NOMO-1 treated with DMSO at 0.1 percent for 48 hours (cell line): ENCODE results near the gene HLF.
"Not testable (repeated sequence)": the region's sequence is repeated elsewhere in the genome, so short reads cannot be mapped to it uniquely, and the experiment has no call there.

Source experiments
- DNase-seq: peaks from one replicate; lab custom pipeline; 2025; ENCODE audit not compliant: unreplicated experiment; lab: John Stamatoyannopoulos, UW

Gene HLF

DNA sequence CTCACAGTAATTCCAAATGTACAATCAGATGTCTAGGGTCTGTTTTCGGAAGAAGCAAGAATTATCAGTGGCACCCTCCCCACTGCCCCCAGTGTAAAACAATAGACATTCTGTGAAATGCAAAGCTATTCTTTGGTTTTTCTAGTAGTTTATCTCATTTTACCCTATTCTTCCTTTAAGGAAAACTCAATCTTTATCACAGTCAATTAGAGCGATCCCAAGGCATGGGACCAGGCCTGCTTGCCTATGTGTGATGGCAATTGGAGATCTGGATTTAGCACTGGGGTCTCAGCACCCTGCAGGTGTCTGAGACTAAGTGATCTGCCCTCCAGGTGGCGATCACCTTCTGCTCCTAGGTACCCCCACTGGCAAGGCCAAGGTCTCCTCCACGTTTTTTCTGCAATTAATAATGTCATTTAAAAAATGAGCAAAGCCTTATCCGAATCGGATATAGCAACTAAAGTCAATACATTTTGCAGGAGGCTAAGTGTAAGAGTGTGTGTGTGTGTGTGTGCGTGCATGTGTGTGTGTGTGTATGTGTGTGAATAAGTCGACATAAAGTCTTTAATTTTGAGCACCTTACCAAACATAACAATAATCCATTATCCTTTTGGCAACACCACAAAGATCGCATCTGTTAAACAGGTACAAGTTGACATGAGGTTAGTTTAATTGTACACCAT is 59.7 kb downstream of the HLF start:
- DNase-seq, result no peak

DNA sequence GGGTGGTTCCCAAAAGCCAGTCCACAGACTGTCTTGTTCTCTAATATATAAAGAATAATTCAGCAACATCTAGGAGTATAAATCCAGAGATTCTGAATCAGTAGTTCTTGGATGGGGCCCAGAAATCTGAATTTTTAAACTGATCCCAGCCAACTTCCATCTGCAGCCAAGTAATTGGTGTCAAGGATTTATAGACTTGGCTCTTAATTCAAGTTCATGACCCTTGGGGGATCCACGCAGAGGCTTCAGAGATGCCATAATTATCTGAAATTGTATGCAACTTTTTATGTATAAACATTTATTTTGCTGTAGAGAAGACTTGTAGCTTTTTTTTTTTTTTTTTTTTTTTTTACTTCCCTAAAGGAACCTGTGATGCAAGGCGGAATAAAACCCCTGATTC is 60.6 kb downstream of the HLF start:
- no peak for DNase-seq

DNA sequence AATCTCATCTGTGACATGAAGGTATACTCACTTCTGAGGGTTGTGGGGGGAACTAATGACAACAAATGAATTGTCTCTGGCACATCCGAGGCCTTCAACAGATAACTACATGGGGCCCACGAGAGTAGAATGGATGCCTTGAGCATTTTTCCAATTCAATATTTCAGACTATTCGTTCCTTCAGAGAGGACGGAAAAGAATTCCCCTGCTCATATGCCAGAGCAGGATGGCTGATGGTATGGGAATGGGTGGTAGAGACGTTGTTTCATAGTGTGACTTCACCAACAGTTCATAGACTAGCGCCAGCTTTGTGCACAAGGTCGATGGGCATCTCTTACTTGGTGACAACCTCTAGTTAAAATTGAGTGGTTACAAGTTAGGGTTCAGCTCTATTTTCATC is 61.3 kb downstream of the HLF start:
- DNase-seq, result no peak

DNA sequence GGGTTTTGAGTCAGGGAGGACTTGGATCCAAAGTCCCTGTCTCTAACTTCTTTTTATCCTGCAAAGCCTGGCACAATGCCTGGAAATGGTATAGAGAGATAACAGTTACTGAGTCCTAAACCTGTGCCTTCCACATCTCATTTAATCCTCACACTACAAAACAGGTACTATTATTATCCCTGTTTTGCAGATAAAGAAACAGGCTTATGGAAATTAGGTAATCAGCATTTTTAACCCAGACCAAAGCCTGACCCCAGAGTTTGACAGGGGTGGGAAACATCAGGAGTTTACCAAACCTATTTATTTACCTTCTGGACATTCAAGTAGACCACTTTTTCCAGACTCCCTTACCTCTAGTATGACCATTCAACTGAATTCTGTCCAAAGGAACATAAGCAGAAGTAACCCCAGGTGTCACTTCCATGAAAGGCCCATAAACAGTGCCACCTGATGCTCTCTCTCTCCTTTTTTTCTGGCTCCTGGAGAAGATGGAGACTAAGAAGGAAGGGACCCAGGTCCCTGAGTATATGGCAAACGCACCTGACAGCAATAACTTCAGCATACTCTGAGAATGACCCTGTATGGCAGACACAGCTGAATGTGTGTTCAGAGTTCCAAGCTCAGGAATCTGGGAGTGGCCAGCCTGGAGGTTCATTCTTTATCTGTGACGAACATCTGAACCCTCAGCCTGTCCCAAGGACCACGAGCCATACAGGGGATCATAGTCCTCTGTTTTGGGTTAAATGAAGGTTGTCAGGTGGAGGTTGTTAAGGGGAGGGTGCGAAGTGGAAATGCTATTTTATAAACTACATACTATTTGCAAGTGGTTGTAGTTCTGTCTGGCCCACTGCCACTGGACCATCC is 62.7 kb downstream of the HLF start:
- no peak for DNase-seq

DNA sequence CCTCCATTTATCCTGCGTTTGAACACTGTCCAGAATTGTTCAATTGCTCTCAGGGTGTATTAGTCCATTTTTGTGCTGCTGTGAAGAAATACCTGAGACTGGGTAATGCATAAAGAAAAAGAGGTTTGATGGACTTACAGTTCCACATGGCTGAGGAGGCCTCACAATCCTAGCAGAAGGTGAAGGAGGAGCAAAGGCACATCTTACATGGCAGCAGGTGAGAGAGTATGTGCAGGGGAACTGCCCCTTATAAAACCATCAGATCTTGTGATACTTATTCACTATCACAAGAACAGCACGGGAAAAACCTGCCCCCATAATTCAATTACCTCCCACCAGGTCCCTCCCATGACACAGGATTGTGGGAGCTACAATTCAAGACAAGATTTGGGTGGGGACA is 63.8 kb downstream of the HLF start:
- DNase-seq, result not testable (repeated sequence)

DNA sequence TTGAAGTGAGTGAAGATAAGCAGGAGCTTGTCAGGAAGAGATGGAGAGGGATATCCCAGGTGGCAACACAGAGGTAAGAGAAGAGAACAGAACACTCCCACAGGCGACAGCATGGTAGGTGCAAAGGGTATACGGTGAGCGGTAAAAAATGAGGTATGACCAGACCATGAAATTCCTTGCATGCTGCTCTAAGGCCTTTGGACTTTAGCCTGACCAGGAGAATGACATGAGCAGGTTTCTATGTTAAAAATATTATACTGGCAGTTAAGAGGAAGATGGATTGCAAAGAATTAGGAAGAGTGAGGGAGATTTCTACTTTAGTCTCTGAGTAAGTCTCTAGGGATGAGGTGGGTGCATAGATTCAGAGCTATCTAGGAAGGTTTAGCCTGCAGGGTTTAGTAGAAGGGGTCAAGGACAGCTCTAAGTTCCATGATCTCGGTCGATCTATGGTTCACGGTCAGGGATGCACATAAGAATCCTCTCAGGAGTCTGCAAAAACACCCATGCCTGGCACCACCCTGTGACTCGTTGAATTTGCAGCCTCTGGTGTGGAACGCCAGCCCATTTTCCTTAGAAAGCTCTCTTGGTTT is 65.7 kb downstream of the HLF start:
- no peak for DNase-seq

DNA sequence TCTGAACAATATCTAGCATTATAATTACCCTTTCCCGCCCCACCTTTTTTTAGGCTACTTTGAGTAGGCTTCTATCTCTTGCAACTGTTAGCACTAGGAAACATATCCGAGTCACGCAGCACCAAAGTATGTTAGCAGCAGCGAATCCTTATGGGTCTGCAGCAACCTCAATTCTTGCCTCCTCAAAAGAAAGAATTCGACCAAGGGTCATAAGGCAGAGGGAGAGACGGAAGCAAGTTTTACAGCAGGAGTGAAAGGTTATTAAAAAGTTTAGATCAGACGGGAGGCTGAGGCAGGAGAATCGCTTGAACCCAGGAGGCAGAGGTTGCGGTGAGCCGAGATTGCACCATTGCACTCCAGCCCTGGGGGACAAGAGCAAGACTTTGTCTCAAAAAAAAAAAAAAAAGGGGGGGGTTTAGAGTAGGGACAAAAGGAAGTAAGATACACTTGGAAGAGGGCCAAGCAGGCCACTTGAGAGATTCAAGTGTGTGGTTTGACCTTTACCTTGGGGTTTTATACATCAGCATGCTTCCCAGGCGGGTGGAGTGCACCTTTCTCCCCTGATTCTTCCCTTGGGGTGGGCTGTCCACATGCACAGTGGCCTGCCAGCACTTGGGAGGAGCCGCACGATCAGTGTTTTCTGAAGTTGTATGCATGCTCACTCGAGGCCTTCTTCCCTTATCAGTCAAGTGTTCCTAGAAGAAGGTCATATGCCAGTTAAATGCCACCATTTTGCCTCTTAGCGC is 67.7 kb downstream of the HLF start:
- no peak for DNase-seq

DNA sequence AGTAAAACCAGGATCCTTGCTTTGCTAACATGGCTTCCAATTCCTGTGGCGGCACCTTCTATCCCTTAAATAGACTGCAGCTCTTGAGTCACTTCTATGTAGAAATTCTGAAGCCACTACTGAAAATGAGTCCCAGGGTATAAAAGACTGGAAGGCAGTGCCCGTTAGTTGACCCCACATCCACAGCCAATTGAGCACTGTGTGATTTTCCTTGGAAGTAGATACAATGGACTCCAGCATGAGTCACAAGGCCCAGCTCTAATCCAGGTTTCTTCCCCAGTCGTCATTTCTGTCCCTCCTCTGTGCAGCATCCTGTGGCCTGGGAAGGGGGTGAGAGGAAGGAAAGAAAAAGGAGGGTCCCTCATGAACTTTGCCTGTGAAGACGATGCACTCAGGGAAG is 69.5 kb downstream of the HLF start:
- DNase-seq, result no peak

DNA sequence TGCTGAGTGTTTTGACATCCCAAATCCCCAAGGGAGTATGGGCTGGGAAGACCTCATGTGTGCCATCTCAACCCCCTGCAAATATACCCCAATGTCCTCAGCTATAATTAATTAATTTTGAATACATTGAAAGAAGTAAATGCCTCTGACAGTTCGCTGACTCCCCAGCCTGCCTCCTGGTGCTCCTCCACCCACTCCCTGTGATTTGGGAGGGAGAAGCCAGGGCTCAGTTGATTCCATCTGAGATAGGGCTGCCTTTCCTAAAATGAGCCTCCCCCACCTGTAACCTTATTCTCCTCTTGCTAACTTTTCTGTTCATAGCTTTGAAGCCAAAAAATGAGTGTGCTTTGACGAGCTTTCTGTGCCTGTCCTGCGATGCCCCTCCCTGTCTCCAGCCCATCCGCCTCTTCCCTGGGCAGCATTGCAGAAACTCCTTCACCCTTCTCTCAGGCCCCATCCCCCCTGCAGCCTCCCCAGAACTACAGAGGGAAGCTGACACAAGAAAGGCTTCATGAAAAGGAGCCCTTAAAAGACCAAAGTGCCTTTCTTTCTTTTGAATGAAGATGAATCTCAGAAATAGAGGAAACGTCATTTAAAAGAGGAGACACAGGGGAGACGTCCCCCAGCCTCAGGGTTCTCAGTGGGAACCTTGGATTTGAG is 70.3 kb downstream of the HLF start:
- DNase-seq, result no peak

DNA sequence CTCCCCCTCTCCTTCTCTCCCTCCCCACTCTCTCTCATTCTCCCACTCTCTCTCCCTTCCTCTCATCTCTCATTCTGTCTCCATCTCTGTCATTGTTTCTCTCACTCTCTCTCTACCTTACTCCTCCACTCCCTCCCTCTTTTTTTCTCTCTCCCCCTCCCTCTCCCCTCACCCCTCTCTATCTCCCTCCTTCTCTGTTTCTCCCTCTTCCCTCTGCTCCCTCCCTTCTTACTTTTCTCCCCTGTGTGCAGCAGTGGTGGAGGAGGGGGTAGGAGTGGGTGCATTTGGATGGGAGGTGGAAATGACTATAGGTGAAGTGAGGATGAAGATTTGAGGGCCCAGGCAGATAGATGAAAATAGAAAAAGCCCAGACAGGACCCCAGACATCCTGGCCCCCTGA is 70.9 kb downstream of the HLF start:
- no peak for DNase-seq

DNA sequence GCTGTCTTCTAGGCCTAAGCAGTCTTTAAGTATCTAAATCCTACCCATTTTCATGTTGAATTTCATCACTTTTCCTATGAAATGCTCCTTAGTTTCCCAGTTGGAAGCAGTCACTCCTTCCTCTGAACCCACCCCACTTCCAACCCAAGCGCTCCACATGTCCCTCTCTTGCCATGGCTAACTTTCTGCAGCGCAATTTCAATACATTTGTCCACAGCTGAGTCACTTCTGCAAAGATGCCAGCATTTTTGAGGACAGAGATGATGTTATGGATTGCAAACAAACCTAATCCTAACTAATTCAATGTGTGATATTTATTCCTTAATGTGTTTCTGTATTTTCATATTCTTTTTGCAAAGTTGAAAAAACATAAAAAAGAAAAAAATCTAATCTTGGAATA is 71.7 kb downstream of the HLF start:
- no peak for DNase-seq

DNA sequence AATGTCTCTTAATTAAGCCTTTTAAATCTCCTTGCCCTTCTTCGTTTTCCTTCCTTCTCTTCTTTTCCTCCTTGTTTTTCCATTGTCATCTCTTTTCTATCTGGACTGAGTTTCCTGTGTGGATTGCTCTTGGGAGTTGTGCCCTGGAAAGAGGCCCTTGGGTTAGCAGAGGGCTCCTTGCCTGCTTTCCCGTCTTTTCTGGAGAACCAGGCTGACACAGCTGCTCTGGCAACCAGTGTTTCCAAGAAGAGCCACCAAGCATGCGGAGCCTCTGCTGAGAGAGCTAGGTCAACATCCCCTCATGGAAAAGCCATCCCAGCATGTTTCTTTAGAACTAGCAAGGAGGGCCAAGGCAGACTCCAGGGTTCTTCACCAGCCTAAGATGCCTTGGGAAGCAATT is 75.4 kb downstream of the HLF start:
- no peak for DNase-seq

DNA sequence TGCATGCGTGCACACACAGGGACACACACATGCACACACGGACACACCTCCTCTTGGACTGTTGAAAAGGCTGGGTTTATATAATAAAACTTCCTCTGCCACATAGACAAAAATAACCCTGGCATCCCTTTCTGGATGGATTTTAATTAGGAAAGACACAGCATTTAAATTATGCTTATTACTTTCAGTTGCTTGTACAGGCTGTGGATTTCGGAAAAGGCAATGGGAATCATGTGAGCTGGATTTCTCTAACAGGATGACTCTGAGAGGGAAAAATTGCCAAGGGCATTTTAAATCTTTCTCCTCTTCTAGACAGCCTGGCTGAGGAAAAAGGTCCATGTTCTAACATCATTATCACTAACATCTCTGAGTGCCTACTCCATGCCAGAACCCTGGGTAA is 75.9 kb downstream of the HLF start:
- no peak for DNase-seq

DNA sequence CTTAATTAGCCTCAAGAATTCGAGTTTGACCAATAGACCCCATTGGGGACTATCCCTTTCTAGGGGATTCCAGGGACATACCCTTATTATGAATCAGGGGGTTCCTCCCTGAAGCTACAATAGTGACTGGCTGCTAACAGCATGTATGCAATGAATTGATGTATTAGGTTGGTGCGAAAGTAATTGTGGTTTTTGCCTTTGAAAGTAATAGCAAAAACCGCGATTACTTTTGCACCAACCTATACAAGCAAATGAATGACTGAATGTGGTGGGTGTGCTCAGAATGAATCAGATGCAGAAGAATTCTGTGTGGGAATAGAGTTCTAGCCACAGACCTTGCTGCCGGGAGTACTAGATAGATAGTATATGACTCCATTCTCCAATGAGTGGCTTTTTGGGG is 76.7 kb downstream of the HLF start:
- DNase-seq, result no peak

DNA sequence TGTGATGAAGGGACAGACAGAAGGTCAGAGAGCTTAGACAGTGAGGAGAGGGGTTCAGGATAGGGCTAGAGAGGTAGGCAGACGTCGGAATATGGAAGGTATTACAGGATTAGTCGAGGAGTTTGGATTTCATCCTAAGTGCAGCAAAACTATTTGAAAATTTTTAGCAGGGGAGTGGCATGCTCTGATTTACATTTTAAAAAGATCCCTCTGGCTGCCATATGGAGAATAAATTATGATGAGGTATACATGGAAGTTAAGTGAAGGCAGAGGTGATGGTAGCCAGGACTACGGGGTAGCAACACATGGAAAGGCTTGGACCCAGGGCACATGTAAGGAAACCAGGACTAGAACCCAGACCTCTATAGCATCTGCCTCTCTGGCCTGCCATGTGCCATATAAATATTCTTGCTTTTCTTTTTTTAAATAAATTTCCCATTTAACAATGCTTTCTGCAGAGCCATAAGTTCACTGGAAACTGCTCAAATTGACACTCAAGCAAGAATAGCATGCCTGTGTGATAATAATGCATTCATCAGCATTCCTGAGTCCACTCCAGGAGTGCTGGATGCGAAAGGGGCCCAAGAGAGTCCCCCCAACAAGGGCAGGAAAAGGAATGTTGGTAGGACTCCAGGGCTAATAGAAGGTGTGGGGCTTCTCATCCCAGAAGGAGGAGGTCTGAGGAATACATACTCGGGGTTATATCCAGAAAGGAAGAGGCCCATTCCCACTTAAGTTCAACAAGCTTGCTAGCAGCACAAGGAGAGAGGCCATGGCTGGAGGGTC is 78.2 kb downstream of the HLF start:
- no peak for DNase-seq

DNA sequence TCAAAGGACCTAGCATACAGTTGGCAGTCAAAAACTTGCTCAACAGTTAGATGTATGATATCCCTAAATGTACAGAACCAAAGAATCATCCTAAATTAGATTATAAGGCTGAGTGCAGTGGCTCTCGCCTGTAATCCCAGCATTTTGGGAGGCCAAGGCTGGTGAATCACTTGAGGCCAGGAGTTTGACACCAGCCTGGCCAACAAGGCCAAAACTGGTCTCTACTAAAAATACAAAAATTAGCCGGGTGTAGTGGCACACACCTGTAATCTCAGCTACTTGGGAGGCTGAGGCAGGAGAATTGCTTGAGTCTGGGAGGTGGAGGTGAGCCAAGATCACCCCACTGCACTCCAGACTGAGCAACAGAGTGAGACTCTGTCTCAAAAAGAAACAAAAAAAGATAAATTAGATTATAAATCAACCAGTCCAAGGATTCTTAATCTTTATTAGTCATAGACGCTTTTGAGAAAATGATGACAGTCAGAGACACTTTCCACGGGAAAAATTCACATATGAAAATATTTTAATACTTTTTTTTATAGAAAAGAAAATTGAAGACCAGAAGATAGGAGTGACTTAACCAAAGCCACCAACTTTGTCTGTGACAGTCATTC is 79.2 kb downstream of the HLF start:
- DNase-seq, result no peak

DNA sequence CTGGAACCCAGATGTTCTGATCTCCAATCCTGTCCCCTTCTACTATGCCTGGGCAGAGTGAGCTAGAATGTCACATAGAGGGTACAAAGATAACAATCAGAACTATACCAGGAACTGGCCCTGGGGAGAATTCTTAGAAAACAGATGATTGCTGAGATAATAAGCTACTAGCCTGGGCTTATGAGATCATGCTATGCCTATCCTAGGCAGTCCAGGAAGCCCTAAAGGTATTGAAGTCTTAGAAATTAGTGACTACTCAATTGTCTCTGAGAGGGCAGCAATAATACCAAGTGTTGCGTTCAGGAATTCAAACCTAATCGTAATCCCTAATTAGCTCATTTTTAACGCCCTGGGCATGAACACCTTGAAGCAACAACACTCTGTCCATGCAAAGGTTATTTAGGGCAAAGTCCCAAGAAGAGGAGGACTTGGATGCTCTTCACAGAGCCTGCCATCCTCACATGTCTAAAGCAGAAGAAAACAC is 79.8 kb downstream of the HLF start:
- no peak for DNase-seq

DNA sequence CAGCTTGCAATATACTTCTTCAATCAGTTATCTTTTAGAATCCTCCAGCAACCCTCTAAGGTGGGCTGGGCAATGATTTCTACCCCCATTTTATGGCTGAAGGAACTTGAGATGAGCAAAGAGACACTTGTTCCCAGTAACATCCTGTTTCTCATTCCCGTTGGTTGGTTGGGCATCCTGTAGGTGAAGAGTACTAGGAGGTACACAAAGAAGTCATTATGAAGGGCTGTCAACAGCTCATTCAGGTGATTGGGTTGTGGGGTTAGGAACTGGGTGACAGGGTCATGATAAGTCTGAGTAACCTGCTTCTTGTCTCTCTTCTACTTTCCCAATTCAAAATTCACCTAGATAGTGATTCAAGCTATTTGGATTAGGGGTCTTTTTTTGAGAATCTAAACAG is 80.4 kb downstream of the HLF start:
- no peak for DNase-seq

DNA sequence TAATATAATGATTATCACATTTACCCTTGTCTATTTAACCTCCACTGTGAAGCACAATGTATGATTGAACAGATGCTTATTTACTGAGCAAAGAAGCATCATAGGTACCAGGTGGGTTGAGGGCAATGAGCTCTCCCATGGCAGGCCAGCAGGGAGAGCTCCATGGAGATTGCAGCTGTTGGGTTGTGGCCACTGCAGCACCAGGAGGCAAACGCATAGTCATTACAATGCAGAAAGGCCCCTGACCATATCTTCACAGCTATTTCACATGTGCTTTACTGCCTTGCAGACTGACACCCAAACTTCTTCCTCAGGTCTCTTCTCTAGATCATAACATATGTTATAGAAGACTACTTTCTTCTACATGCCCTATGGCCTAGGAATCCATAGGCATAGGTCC is 81.9 kb downstream of the HLF start:
- no peak for DNase-seq

DNA sequence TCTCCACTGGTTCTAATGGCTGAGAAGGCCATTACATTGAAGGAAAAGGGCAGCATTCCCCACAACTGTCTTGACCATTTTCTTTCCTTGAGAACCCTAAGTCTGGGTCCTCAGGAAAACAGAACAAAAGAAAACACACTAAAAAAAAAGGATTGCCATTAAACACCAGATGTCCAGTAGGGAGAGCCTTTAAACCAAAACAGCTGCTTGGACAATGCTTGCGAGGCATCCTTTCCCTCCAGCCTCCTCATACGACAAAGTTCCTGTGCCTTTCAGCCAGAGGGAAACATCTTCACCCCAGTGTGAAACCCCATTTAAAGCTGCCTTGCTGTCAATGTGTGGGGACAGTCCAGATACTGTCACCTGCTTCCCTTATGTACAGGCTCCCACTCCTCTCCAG is 82.6 kb downstream of the HLF start:
- DNase-seq, result no peak
